BE2C (cell line): ENCODE data around the gene IL17A.

ENCODE experiments used
- DNase-seq: peaks from one replicate; pipeline ENCODE4 v3.0.0-alpha.2; 2020
- H3K27me3 ChIP-seq: fragments of 250-450 bp; sonication (Bioruptor Pico); 2 replicates; pipeline ENCODE4 v1.5.1; 2020; ENCODE audit warnings: mild to moderate bottlenecking
- H3K36me3 ChIP-seq: fragments of 250-450 bp; sonication (Bioruptor Pico); 2 replicates; pipeline ENCODE4 v1.5.1; 2020; ENCODE audit warnings: mild to moderate bottlenecking
- H3K4me1 ChIP-seq: fragments of 250-450 bp; sonication (Bioruptor Pico); 2 replicates; pipeline ENCODE4 v1.5.1; 2020
- H3K4me3 ChIP-seq: 2 replicates; pipeline ENCODE4 v1.5.1; 2011; ENCODE audit warnings: low read depth, low read length
- H3K9me3 ChIP-seq: fragments of 250-450 bp; sonication (Bioruptor Pico); 2 replicates; pipeline ENCODE4 v1.5.1; 2020
- CTCF ChIP-seq: IDR thresholded peaks from 2 replicates; pipeline ENCODE4 v1.5.1; 2012; ENCODE audit warnings: mild to moderate bottlenecking, low read depth, low read length

Gene IL17A

GRCh38 chr6:52152711-52153160 is 33.4 kb upstream of the IL17A start:
- H3K4me1 ChIP-seq: no peaks in the 10 kb centered on the region
- H3K4me3 ChIP-seq: no peak overlapping the region
- DNase-seq: no peak
- H3K9me3 ChIP-seq: no peaks in the 10 kb centered on the region
- no peaks in the 10 kb centered on the region for H3K27me3 ChIP-seq
- no peak for TF ChIP-seq CTCF
- no peaks in the 10 kb centered on the region for H3K36me3 ChIP-seq

- DNase-seq: no peak
- H3K4me1 ChIP-seq: no peaks in the 10 kb centered on the region
- H3K9me3 ChIP-seq: no peaks in the 10 kb centered on the region
- no peak overlapping the region for H3K4me3 ChIP-seq
- H3K36me3 ChIP-seq: no peaks in the 10 kb centered on the region
- H3K27me3 ChIP-seq: no peaks in the 10 kb centered on the region
- no peak for TF ChIP-seq CTCF
These were observed 31.8 kb upstream of the IL17A start for GRCh38 chr6:52154381-52154780.

- H3K4me1 ChIP-seq: no peaks in the 10 kb centered on the region
- H3K36me3 ChIP-seq: no peaks in the 10 kb centered on the region
- H3K9me3 ChIP-seq: no peaks in the 10 kb centered on the region
- H3K4me3 ChIP-seq: no peak overlapping the region
- no peak for DNase-seq
- H3K27me3 ChIP-seq: no peaks in the 10 kb centered on the region
- TF ChIP-seq CTCF: no peak
These were observed 30.2 kb upstream of the IL17A start for GRCh38 chr6:52155791-52156576.

GRCh38 chr6:52157301-52157941 is 28.8 kb upstream of the IL17A start:
- DNase-seq: no peak
- TF ChIP-seq CTCF: no peak
- Histone ChIP-seq H3K27me3 (no peaks in the 10 kb centered on the region), H3K4me1 (no peaks in the 10 kb centered on the region), H3K9me3 (no peaks in the 10 kb centered on the region), H3K36me3 (no peaks in the 10 kb centered on the region), H3K4me3 (no peak overlapping the region)

GRCh38 chr6:52160472-52161104 is 25.6 kb upstream of the IL17A start:
- no peak for TF ChIP-seq CTCF
- Histone ChIP-seq H3K4me3 (no peak overlapping the region), H3K27me3 (no peaks in the 10 kb centered on the region; the same call in 1 of the 2 replicates), H3K4me1 (no peaks in the 10 kb centered on the region), H3K36me3 (no peaks in the 10 kb centered on the region), H3K9me3 (no peaks in the 10 kb centered on the region)
- no peak for DNase-seq
